CD4-positive, alpha-beta T cell treated with Interleukin-21 for 1 hour (primary cell): Measurements from ENCODE around the gene STT3B.
A peak's percentile ranks its signal among the peaks of the same experiment; 100 is the strongest.

Source experiments
- DNase-seq: peaks from one replicate; pipeline ENCODE4 v3.0.0-alpha.2; 2020

STT3B gene

GRCh38 chr3:31610700-31611275, 78.1 kb downstream of the STT3B start:
- peak; percentile 23 for DNase-seq

GRCh38 chr3:31613177-31613576, 80.5 kb downstream of the STT3B start:
- DNase-seq: no peak

- DNase-seq: no peak
Observed at GRCh38 chr3:31613654-31614053, 80.9 kb downstream of the STT3B start.

- no peak for DNase-seq
Observed at GRCh38 chr3:31614162-31614921, 81.6 kb downstream of the STT3B start.

GRCh38 chr3:31615071-31615875, 82.5 kb downstream of the STT3B start:
- no peak for DNase-seq

- no peak for DNase-seq
Observed at GRCh38 chr3:31616711-31617110, 84.0 kb downstream of the STT3B start.

GRCh38 chr3:31620656-31621055, 87.9 kb downstream of the STT3B start:
- no peak for DNase-seq

GRCh38 chr3:31621314-31621713, 88.6 kb downstream of the STT3B start:
- DNase-seq: no peak

- no peak for DNase-seq
Observed at GRCh38 chr3:31622636-31623288, 90.0 kb downstream of the STT3B start.

- no peak for DNase-seq
Observed at GRCh38 chr3:31624083-31624709, 91.5 kb downstream of the STT3B start.

- no peak for DNase-seq
Observed at GRCh38 chr3:31625358-31625757, 92.6 kb downstream of the STT3B start.

GRCh38 chr3:31629054-31629453, 96.3 kb downstream of the STT3B start:
- no peak for DNase-seq

- no peak for DNase-seq
Observed at GRCh38 chr3:31634476-31634875, 101.8 kb downstream of the STT3B start.

GRCh38 chr3:31635545-31635944, 102.8 kb downstream of the STT3B start:
- DNase-seq: no peak

GRCh38 chr3:31636049-31636448, 103.3 kb downstream of the STT3B start:
- no peak for DNase-seq

- peak; percentile 38 for DNase-seq
Observed at GRCh38 chr3:31636694-31637442, 104.1 kb downstream of the STT3B start.

GRCh38 chr3:31639828-31640227, 107.1 kb downstream of the STT3B start:
- DNase-seq: no peak

GRCh38 chr3:31645256-31645655, 112.5 kb downstream of the STT3B start:
- no peak for DNase-seq

- no peak for DNase-seq
Observed at GRCh38 chr3:31648286-31648968, 115.7 kb downstream of the STT3B start.

- DNase-seq: no peak
Observed at GRCh38 chr3:31652296-31652695, 119.6 kb downstream of the STT3B start.

- no peak for DNase-seq
Observed at GRCh38 chr3:31653464-31653863, 120.7 kb downstream of the STT3B start.

GRCh38 chr3:31654998-31655397, 122.3 kb downstream of the STT3B start:
- no peak for DNase-seq
